Prostate gland (tissue), 2 donors: ENCODE data around the gene NDUFB3. TPM values are rescaled to one million over a fixed set of nuclear protein-coding genes. Genes with fewer than 3 reads are reported as not detected.
A peak's percentile ranks its signal among the peaks of the same experiment; 100 is the strongest.
"Not testable (repeated sequence)": the region's sequence is repeated elsewhere in the genome, so short reads cannot be mapped to it uniquely, and the experiment has no call there.

Experiments used
- DNase-seq: peaks from one replicate; pipeline ENCODE4 v3.0.0-alpha.2; 2019; ENCODE audit warnings: low spot score
- H3K27ac ChIP-seq, 2 donors: fragments of 200-600 bp; sonication (generic); 2 replicates each; pipeline ENCODE4 v1.5.1; 2017 to 2019
- H3K27me3 ChIP-seq: fragments of 200-600 bp; sonication (generic); replicated peaks from 2 replicates; pipeline ENCODE4 v1.5.1; 2019; ENCODE audit not compliant: insufficient read depth
- H3K36me3 ChIP-seq, 2 donors: fragments of 200-600 bp; sonication (generic); 1 replicate in 1 of 2; 2 replicates in 1 of 2; pipeline versions ENCODE4 v1.5.1 to v1.8.1; 2017 to 2019
- H3K4me1 ChIP-seq: fragments of 200-600 bp; sonication (generic); replicated peaks from 2 replicates; pipeline ENCODE4 v1.5.1; 2019
- H3K4me3 ChIP-seq, 2 donors: fragments of 200-600 bp; sonication (generic); 2 replicates each; pipeline ENCODE4 v1.5.1; 2017 to 2019
- H3K9me3 ChIP-seq: fragments of 200-600 bp; sonication (generic); 2 replicates; pipeline ENCODE4 v1.5.1; 2017
- CTCF ChIP-seq, 4 experiments: fragments of 200-600 bp in 2 of 4; fragments of 450-650 bp in 2 of 4; sonication (generic) in 2 of 4; IDR thresholded peaks; 1 replicate in 3 of 4; 2 replicates in 1 of 4; pipeline ENCODE4 v1.5.1; 2016 to 2019; ENCODE audit warnings: antibody characterized with exemption in 4 of 4, mild to moderate bottlenecking in 2 of 4, moderate library complexity in 2 of 4
- POLR2A ChIP-seq: fragments of 450-650 bp; IDR thresholded peaks from one replicate; pipeline ENCODE4 v1.6.1; 2016; ENCODE audit warnings: antibody characterized with exemption, mild to moderate bottlenecking
- POLR2AphosphoS5 ChIP-seq: sonication (generic); formaldehyde crosslinking; IDR thresholded peaks from one replicate; pipeline ENCODE4 v1.6.1; 2017; ENCODE audit warnings: antibody characterized with exemption
- WGBS: methylation state at CpG from one replicate; pipeline ENCODE4 v1.1.5; 2018; 5-methylcytosine and 5-hydroxymethylcytosine counted together
- intact Hi-C: fragments of 100-400 bp; cut with DNase I; formaldehyde crosslinking; loops from one replicate; pipeline ENCODE4 v1.14.2; 2022
- total RNA-seq, 2 donors: library from RNA; depleted of rRNA; stranded (reverse); fragments of >200 nt; gene quantifications; one replicate each; pipeline ENCODE4 v1.1.0, GENCODE V29; 2016

Gene NDUFB3
- 10 to 100 TPM; 45.5 to 84.3 TPM for total RNA-seq

GRCh38 chr2:201071479-201072200 is at the start of gene NDUFB3, which contains the start of gene HYCC2:
Gene NDUFB3 (plus strand): TSS chr2:201072001. CDS start chr2:201078883, 6,882 bp downstream.
Gene HYCC2 (minus strand): TSS chr2:201071671. CDS start chr2:201024009, 47,662 bp downstream.
- TF ChIP-seq CTCF (IDR thresholded peaks at IDR 0.05) (peak in 3 of 4 experiments; percentile 44 to 65 (median 61)), POLR2AphosphoS5 (peak; percentile 95), POLR2A (peak; percentile 64)
- WGBS: under 1% methylated on average over 34 of the region's 34 CpGs
- intact Hi-C loops: loop anchor here (2.0 kb wide), 1 partner anchor 109 kb away; the partner anchor contains the start of gene ORC2

GRCh38 chr2:201024518-201024917 is 47.3 kb upstream of the NDUFB3 start:
- Histone ChIP-seq H3K4me1 (no peaks in the 10 kb centered on the region), H3K36me3 (no peaks in the 10 kb centered on the region), H3K9me3 (no peaks in the 10 kb centered on the region), H3K27me3 (no peaks in the 10 kb centered on the region), H3K4me3 (no peak overlapping the region), H3K27ac (no peak overlapping the region)
- DNase-seq: no peak
- TF ChIP-seq POLR2A (no peak), POLR2AphosphoS5 (no peak), CTCF (IDR thresholded peaks at IDR 0.05) (no peak)
- intact Hi-C loops: no loop called here

More at GRCh38 chr2:201071479-201072200, at the start of gene NDUFB3, which contains the start of gene HYCC2:
- no peaks in the 10 kb centered on the region for H3K27me3 ChIP-seq
- peak within 1 kb of the TSS; percentile 84 to 87 for H3K27ac ChIP-seq
- DNase-seq: peak; percentile 90
- peaks cover 5% of the 10 kb centered on the region for H3K4me1 ChIP-seq
- peak within 1 kb of the TSS; percentile 81 to 90 for H3K4me3 ChIP-seq
- no peaks in the 10 kb centered on the region for H3K9me3 ChIP-seq
- no peaks in the 10 kb centered on the region for H3K36me3 ChIP-seq

GRCh38 chr2:201034355-201034754 is 37.4 kb upstream of the NDUFB3 start:
- H3K9me3 ChIP-seq, H3K36me3 ChIP-seq, H3K4me3 ChIP-seq, H3K4me1 ChIP-seq, H3K27me3 ChIP-seq, DNase-seq, H3K27ac ChIP-seq, intact Hi-C loops: not testable (repeated sequence)
- WGBS: 91% methylated on average over 2 of the region's 2 CpGs

GRCh38 chr2:201038361-201038760 is 33.4 kb upstream of the NDUFB3 start:
- intact Hi-C loops, DNase-seq, H3K36me3 ChIP-seq, H3K4me1 ChIP-seq, H3K9me3 ChIP-seq, H3K27ac ChIP-seq, H3K4me3 ChIP-seq, H3K27me3 ChIP-seq: not testable (repeated sequence)
- WGBS: 100% methylated on average over 4 of the region's 4 CpGs

GRCh38 chr2:201038855-201039254 is 32.9 kb upstream of the NDUFB3 start:
- Histone ChIP-seq H3K27me3 (no peaks in the 10 kb centered on the region), H3K27ac (no peak overlapping the region), H3K4me1 (no peaks in the 10 kb centered on the region), H3K36me3 (no peaks in the 10 kb centered on the region), H3K4me3 (no peak overlapping the region), H3K9me3 (no peaks in the 10 kb centered on the region)
- TF ChIP-seq POLR2A (no peak), POLR2AphosphoS5 (no peak), CTCF (IDR thresholded peaks at IDR 0.05) (no peak)
- intact Hi-C loops: no loop called here
- 87% methylated on average over 2 of the region's 2 CpGs for WGBS
- no peak for DNase-seq
